Calu3 (cell line): ENCODE results near the gene TMTC2. TPM values are rescaled to one million over a fixed set of nuclear protein-coding genes. Genes with fewer than 3 reads are reported as not detected.

ENCODE experiments used
- BruUV-seq: library from RNA; stranded (reverse); fragments of 400-500 nt; replicated peaks from 2 replicates; lab custom pipeline; 2021; lab: Mats Ljungman, UMichigan
- CTCF ChIA-PET: fragments of 300-600 bp; sonication (Branson Sonifier 250); formaldehyde crosslinking; loops from one replicate; lab custom pipeline; 2022; ENCODE audit warnings: antibody characterized with exemption; lab: Charles Lee
- DNase-seq: peaks from one replicate; pipeline ENCODE4 v3.0.0; 2022
- H3K27ac Mint-ChIP-seq: one replicate; pipeline ENCODE4 v1.8.0; 2022; ENCODE audit warnings: mixed read lengths; ENCODE audit not compliant: unreplicated experiment
- H3K27me3 Mint-ChIP-seq: one replicate; pipeline ENCODE4 v1.8.0; 2022; ENCODE audit warnings: mixed read lengths; ENCODE audit not compliant: unreplicated experiment
- H3K36me3 Mint-ChIP-seq: one replicate; pipeline ENCODE4 v1.8.0; 2022; ENCODE audit warnings: mild to moderate bottlenecking, moderate library complexity, mixed read lengths; ENCODE audit not compliant: insufficient read depth, unreplicated experiment
- H3K4me1 Mint-ChIP-seq: one replicate; pipeline ENCODE4 v1.8.0; 2022; ENCODE audit warnings: mild to moderate bottlenecking, low read depth, mixed read lengths; ENCODE audit not compliant: unreplicated experiment
- H3K4me3 Mint-ChIP-seq: one replicate; pipeline ENCODE4 v1.8.0; 2022; ENCODE audit warnings: mild to moderate bottlenecking, low read depth, moderate library complexity, mixed read lengths; ENCODE audit not compliant: unreplicated experiment
- H3K9me3 Mint-ChIP-seq: one replicate; pipeline ENCODE4 v1.8.0; 2022; ENCODE audit warnings: low read depth, mixed read lengths; ENCODE audit not compliant: unreplicated experiment
- CTCF ChIP-seq: fragments of 200-600 bp; IDR thresholded peaks from one replicate; pipeline ENCODE4 v1.8.0; 2022; ENCODE audit warnings: antibody characterized with exemption; ENCODE audit not compliant: unreplicated experiment
- intact Hi-C: fragments of 100-400 bp; cut with micrococcal nuclease; formaldehyde crosslinking; loops from one replicate; pipeline ENCODE4 v1.10.0; 2022; ENCODE audit not compliant: unreplicated experiment
- total RNA-seq: library from RNA; stranded (reverse); gene quantifications from 2 replicates; pipeline ENCODE4 v1.2.3, GENCODE V29; 2022

TMTC2 gene
- total RNA-seq, 1 experiment from 2014 or later, result 31.2 TPM

GRCh38 chr12:83044736-83045135 is 358.0 kb downstream of the TMTC2 start:
- H3K36me3 Mint-ChIP-seq, result no peaks in the 10 kb centered on the region
- no peak for DNase-seq
- no peak overlapping the region for H3K4me3 Mint-ChIP-seq
- no peak for TF ChIP-seq CTCF
- BruUV-seq, result no TSS peak
- H3K4me1 Mint-ChIP-seq, result no peaks in the 10 kb centered on the region
- H3K9me3 Mint-ChIP-seq, result no peaks in the 10 kb centered on the region
- H3K27me3 Mint-ChIP-seq, result no peaks in the 10 kb centered on the region
- no peak overlapping the region for H3K27ac Mint-ChIP-seq
- CTCF ChIA-PET, result no interaction called here
- intact Hi-C loops, result no loop called here

GRCh38 chr12:83046019-83046418 is 359.3 kb downstream of the TMTC2 start:
- TF ChIP-seq CTCF, result no peak
- no peaks in the 10 kb centered on the region for H3K9me3 Mint-ChIP-seq
- no peaks in the 10 kb centered on the region for H3K27me3 Mint-ChIP-seq
- no peak for DNase-seq
- no peaks in the 10 kb centered on the region for H3K36me3 Mint-ChIP-seq
- no peak overlapping the region for H3K4me3 Mint-ChIP-seq
- no TSS peak for BruUV-seq
- no peak overlapping the region for H3K27ac Mint-ChIP-seq
- intact Hi-C loops, result no loop called here
- CTCF ChIA-PET, result no interaction called here
- H3K4me1 Mint-ChIP-seq, result no peaks in the 10 kb centered on the region

- H3K27me3 Mint-ChIP-seq, result no peaks in the 10 kb centered on the region
- no peaks in the 10 kb centered on the region for H3K4me1 Mint-ChIP-seq
- CTCF ChIA-PET, result no interaction called here
- no peaks in the 10 kb centered on the region for H3K9me3 Mint-ChIP-seq
- no peak for DNase-seq
- no peak overlapping the region for H3K27ac Mint-ChIP-seq
- H3K36me3 Mint-ChIP-seq, result no peaks in the 10 kb centered on the region
- no peak for TF ChIP-seq CTCF
- intact Hi-C loops, result no loop called here
- no peak overlapping the region for H3K4me3 Mint-ChIP-seq
- no TSS peak for BruUV-seq
Observed at GRCh38 chr12:83049306-83049705, 362.6 kb downstream of the TMTC2 start.

DNA sequence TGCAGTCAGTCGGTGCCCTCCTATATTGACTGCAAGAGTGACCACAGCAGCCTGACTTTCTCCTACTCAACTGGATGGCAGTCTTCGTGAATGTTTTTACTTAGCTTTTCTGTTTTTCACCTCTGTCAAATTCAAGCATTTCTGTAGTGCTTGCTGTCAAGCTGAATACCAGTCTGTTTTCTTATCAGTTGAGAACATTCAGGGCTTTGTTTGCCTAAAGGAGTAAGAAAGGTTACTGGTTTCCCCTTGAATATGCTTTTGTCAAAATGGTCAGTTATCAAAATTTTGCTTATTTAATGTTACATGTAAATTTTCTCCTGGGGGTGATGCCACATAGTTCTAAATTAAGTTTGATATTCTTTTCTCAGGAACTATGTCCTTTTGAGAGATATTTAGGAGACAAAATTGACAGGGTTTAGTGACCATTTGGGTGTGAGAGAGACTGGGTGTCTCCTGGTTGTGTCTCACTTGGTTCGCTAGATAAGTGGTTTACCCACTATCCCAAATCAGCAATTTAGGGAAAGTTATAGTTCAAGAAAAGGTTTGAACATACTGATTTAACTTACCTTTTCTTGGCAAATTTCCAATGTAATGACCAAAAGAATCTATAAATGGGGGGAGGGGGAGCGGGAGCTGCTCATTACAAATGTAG is 366.3 kb downstream of the TMTC2 start:
- Mint-ChIP-seq H3K36me3 (no peaks in the 10 kb centered on the region), H3K27me3 (no peaks in the 10 kb centered on the region), H3K9me3 (no peaks in the 10 kb centered on the region), H3K4me3 (no peak overlapping the region), H3K4me1 (no peaks in the 10 kb centered on the region), H3K27ac (no peak overlapping the region)
- CTCF ChIA-PET, result no interaction called here
- intact Hi-C loops, result no loop called here
- no peak for DNase-seq
- no peak for TF ChIP-seq CTCF
- BruUV-seq, result no TSS peak
